Mucosa of descending colon (tissue), 3 donors: ENCODE data around the gene TTBK1. TPM values are rescaled to one million over a fixed set of nuclear protein-coding genes. Genes with fewer than 3 reads are reported as not detected.

Experiments used
- ATAC-seq: fragments of 200-7000 bp; cut with Tn5 transposase; one replicate; pipeline ENCODE4 v1.9.1; 2020; ENCODE audit warnings: mild to moderate bottlenecking, moderate library complexity
- DNase-seq, 3 donors: peaks; one replicate each; pipeline ENCODE4 v3.0.0-alpha.2; 2020
- H3K36me3 ChIP-seq: fragments of 200-600 bp; one replicate; pipeline ENCODE4 v1.8.0; 2021; ENCODE audit warnings: low read depth, mild to moderate bottlenecking
- H3K4me1 ChIP-seq: fragments of 200-600 bp; one replicate; pipeline ENCODE4 v1.8.0; 2021; ENCODE audit warnings: low read depth, mild to moderate bottlenecking
- H3K4me3 ChIP-seq: fragments of 200-600 bp; one replicate; pipeline ENCODE4 v1.8.0; 2021; ENCODE audit warnings: mild to moderate bottlenecking
- H3K9me3 ChIP-seq: fragments of 200-600 bp; one replicate; pipeline ENCODE4 v1.8.0; 2021; ENCODE audit warnings: mild to moderate bottlenecking
- CTCF ChIP-seq: fragments of 200-600 bp; IDR thresholded peaks from one replicate; pipeline ENCODE4 v1.8.0; 2022; ENCODE audit warnings: antibody characterized with exemption, mild to moderate bottlenecking
- intact Hi-C, 2 donors: fragments of 100-400 bp; cut with DNase I in 1 of 2; cut with micrococcal nuclease in 1 of 2; formaldehyde crosslinking; loops; one replicate each; pipeline versions ENCODE4 v1.11.0 to v1.11.1; 2022; cut with DNase I, micrococcal nuclease
- total RNA-seq, 3 donors: library from RNA; stranded (reverse); fragmentation: NEBNext Ultra II Directional in 2 of 3; extraction: Animal tissue kit (Norgen Biotek cat#: 25700) in 2 of 3; gene quantifications; one replicate each; pipeline versions ENCODE4 v1.2.1 to v1.2.4, GENCODE V29; 2021 to 2023
- donor health status: DM: no; HTN: no; CAD: no; lungs with moderate emphysema.
- donor health status: DM: no; HTN: no; CAD: no.
- donor health status: DM: no; HTN: yes; CAD: no.

Gene TTBK1
- total RNA-seq, 3 donors from 2014 or later: 0.24 to 0.95 (median 0.93) TPM

- no peaks in the 10 kb centered on the region for H3K9me3 ChIP-seq
- ATAC-seq (no peak), DNase-seq (peak in 1 of 3 donors; percentile 52)
- H3K4me3 ChIP-seq: no peak overlapping the region
- intact Hi-C loops: no loop called here
- H3K36me3 ChIP-seq: no peaks in the 10 kb centered on the region
- no peak for TF ChIP-seq CTCF
- H3K4me1 ChIP-seq: peaks cover 11% of the 10 kb centered on the region
These were observed 40.6 kb downstream of the TTBK1 start for GRCh38 chr6:43283905-43284304.

- Histone ChIP-seq H3K36me3 (no peaks in the 10 kb centered on the region), H3K4me3 (no peak overlapping the region), H3K9me3 (no peaks in the 10 kb centered on the region), H3K4me1 (peaks cover 9% of the 10 kb centered on the region)
- no peak for TF ChIP-seq CTCF
- intact Hi-C loops: no loop called here
- ATAC-seq (no peak), DNase-seq (peak in 1 of 3 donors; percentile 36)
These were observed 41.9 kb downstream of the TTBK1 start for GRCh38 chr6:43284991-43285781.

GRCh38 chr6:43285832-43286231 is 42.6 kb downstream of the TTBK1 start:
- Histone ChIP-seq H3K36me3 (no peaks in the 10 kb centered on the region), H3K9me3 (no peaks in the 10 kb centered on the region), H3K4me1 (peaks cover 8% of the 10 kb centered on the region), H3K4me3 (no peak overlapping the region)
- TF ChIP-seq CTCF: no peak
- intact Hi-C loops: no loop called here
- DNase-seq: peak in 1 of 3 donors; percentile 32
- no peak for ATAC-seq

- peak in 1 of 3 donors; percentile 34 for DNase-seq
- Histone ChIP-seq H3K9me3 (no peaks in the 10 kb centered on the region), H3K4me3 (no peak overlapping the region), H3K36me3 (no peaks in the 10 kb centered on the region), H3K4me1 (peaks cover 10% of the 10 kb centered on the region)
- intact Hi-C loops: no loop called here
- no peak for TF ChIP-seq CTCF
- no peak for ATAC-seq
These were observed 43.2 kb downstream of the TTBK1 start for GRCh38 chr6:43286456-43286979.

GRCh38 chr6:43286980-43287716 is 43.9 kb downstream of the TTBK1 start:
- no peaks in the 10 kb centered on the region for H3K36me3 ChIP-seq
- ATAC-seq (peak; percentile 33), DNase-seq (peak in 1 of 3 donors; percentile 39)
- no peak for TF ChIP-seq CTCF
- H3K9me3 ChIP-seq: no peaks in the 10 kb centered on the region
- H3K4me3 ChIP-seq: no peak overlapping the region
- peaks cover 15% of the 10 kb centered on the region for H3K4me1 ChIP-seq
- intact Hi-C loops: no loop called here
